EH (cell line): ENCODE measurements around the gene AWAT1.
"Not testable (repeated sequence)": the region's sequence is repeated elsewhere in the genome, so short reads cannot be mapped to it uniquely, and the experiment has no call there.

ENCODE experiments used
- DNase-seq: peaks from one replicate; pipeline ENCODE4 v3.0.0-alpha.2; 2015; ENCODE audit warnings: low read depth

Gene AWAT1

DNA sequence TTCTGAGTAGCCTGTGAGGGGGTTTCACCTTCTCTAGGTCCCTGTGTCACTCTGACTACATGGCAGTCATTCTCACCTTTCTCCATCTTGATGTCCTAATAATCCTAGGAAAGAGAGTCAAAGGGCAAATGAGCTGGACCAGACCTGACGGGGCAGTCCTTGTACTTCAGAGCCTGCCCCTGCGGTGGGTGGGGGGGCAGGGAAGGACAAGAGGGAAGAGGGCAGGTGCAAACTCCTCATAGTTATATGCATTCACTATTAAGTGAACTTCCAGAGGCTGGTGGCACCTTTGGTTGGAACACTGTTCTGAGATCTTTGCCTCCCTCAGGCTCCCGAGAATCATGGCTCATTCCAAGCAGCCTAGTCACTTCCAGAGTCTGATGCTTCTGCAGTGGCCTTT, at the start of gene AWAT1:
TSS of gene AWAT1 (plus strand) at position 301 of the 400 bp plus-strand sequence. CDS start at position 342, 41 bp downstream.
- DNase-seq: no peak

DNA sequence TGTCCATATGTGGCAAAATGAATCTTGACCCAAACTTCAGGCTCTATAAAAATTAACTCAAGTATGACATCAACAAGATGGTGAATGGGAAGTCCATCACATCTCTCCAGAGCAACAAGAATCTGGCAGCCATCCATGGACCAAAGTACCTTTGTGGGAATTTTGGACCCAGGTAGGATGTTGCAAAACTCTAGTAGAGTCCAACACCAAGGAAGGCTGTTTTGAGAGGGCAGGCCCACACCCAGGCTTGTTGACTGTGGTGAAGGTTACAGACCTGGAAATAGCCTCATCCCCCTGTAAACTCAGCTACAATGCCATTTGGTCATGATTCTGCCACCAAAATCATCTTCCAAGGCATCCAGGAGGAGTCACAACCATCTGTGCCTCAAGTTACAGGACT, 44.2 kb upstream of the AWAT1 start:
- no peak for DNase-seq

DNA sequence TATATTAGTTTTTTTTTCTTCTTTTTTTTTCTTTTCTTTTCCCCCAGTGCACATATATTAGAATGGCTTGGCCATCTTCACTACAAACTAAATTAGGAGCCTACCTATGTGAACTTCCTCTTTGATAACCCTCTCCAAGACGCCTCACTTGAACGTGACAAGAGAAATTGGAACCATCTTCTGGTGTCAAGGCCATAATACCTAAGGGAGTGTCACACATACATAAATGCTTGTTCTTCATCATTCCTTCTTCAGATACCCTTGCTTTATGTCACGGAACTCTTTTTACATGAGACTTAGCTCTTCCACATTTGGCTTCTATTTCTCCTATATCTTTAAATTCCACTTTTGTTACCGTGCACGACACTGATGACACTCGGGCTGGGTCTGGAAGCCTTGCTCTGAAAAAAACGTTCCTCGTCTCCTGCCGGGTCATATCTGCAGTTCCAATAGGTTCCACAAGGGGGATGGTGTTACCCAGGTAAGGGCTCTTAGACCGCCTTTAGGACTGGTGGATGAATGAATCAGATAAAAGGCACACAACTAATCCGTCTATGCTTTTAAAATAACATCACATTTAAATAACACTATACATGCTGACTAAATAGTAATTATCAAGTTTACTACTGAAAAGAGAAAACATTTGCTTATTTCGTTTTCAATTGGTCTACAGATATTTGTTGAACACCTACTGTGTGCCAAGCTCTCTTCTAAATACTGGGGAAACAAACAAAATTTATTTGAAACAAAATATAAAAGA, 37.3 kb upstream of the AWAT1 start:
- DNase-seq: peak; percentile 35

DNA sequence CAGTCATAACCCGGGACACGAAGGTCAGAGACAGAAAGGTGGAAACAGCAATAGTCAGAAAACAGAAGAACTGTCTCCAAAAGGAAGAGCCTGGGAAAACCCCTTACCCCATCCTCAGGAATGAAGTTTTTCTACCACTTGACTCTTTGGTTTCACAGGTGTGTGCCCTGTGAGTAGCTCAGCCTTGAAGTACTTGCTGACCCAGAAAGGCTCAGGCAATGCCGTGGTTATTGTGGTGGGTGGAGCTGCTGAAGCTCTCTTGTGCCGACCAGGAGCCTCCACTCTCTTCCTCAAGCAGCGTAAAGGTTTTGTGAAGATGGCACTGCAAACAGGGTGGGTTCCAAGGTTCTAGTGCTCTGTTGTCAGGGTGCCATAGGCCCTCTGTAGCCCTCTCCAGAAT, 32.7 kb upstream of the AWAT1 start:
- no peak for DNase-seq

DNA sequence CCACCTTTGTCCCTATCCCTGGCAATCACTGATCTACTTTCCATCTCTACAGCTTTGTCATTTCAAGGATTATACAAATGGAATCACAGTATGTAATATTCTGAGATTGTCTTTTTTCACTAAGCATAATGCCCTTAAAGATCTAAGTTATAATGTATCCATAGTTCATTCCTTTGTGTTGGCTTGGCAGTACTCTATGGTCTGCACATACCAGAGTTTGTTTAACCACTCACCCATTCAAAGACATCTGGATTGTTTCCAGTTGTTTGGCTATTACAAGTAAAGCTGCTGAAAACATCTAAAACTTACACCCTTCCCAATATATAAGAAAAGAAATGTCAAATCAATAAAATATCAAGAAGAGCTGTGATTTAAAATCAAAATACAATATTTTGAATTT, 26.0 kb upstream of the AWAT1 start:
- DNase-seq: no peak

DNA sequence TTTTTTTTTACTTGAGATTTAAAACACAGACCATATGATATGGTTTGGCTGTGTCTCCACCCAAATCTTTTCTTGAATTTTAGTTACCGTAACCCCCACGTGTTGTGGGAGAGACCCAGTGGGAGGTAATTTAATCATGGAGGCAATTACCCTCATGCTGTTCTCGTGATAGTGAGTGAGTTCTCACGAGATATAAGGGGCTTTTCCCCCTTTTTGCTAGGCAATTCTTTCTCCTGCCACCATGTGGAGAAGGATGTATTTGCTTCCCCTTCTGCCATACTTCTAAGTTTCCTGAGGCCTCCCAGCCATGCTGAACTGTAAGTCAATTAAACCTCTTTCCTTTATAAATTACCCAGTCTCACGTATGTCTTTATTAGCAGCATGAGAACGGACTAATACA, 24.9 kb upstream of the AWAT1 start:
- not testable (repeated sequence) for DNase-seq

DNA sequence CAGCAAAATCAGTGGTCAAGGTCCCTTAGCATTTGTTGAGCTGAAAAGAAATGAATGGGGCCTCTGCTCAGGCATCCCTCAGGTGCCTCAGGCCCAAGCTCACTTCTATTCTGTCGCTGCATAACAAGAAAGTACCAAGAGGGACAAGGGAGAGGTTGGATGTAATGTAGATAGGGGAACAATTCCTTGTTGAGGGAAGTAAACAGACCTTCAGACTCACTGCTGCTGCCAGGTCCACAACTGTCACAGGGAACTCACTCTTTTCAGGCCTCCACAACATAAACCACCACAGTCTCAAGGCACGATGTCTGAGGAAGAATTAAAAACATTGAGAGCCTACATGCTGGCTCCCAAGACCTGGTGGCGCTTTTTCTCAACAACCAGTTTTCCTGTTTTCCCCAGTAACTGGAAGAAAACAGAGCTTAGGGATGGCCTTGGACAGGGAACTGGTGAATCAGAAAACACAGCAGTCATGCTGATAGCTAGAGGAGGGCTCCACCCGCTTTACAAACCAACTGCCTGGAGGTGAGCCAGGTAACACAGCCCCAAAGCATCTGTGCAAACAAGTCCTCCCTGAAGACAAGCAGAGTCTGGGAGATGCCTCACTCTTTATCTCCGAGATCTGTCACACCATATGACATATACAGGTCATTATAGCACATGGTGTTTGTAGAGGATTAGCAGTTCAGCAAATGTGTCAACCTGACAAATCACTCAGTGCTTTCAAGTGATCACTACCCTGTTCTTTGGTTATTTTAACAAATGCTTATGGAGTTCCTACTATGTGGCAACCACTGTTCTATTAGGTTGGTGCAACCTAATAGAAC, 14.3 kb upstream of the AWAT1 start:
- no peak for DNase-seq

DNA sequence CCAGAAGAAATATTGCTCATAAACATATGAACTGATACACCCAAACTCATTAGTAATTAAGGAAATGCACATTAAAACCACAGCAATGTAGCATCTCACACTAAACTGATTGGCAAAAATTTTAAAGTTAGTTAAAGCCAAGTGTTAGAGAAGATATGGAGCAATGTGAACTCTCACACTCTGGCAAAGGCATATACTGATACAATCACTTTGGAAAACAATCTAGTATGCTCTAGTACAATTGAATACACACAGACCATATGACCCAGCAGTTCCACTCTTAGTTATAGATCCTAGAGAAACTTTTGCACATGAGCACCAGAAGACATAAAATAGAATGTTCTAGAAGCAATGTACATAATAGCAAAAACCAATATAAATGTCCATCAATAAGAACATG, 8.4 kb upstream of the AWAT1 start:
- DNase-seq: no peak

DNA sequence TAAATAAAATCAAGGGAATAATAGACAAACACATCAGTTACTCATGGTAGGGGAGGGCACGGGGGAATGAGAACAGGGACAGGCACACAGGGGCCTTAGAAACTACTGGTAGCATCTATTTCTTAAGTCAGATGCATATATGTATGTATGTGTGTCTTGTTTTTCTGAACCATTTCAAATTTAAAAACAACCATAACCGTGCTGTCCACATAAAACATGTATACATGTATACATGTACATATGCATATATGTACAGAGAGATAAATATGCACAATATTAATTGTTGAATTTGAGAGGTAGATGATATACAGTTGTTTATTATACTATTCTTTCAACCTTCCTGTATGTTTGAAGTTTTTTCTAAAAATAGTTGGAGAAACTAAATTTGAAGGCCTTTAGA, 7.8 kb upstream of the AWAT1 start:
- no peak for DNase-seq

DNA sequence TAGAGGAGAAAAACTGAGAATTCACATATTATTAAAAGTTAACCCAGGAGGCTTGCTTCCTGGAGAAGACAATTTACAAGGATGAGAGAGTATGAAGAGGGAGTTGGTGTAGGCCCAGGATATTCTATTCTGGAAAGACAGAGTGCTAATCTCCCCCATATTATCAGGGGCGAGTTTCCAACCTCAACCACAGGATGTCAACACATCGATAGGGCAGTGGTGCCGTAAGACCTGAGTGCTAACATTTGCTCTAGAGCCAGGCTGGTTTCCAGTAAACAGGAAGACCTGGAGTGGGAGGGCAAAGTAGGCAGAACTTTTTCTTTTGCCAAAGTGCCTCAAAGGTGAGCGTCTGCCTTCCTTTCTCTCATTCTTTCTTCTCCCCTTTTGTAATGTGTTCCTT, 2.8 kb upstream of the AWAT1 start:
- DNase-seq: no peak

DNA sequence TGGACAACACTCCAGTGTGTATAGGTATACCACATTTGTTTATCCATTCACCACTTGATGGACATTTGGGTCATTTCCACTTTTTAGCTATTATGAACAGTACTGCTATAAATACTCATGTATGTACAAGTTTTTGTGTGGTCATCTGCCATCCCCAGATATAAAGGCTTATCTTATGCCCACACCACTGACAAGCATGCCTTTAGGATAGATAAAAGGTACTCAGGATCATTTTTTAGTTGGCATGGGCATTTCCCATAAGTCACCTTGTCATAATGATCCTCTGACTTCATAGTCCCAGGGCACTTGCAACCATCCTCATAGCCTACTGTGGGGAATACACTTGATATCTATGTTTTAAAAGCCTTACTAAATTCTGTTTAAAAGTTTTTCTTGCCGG, 6.3 kb downstream of the AWAT1 start:
- no peak for DNase-seq

DNA sequence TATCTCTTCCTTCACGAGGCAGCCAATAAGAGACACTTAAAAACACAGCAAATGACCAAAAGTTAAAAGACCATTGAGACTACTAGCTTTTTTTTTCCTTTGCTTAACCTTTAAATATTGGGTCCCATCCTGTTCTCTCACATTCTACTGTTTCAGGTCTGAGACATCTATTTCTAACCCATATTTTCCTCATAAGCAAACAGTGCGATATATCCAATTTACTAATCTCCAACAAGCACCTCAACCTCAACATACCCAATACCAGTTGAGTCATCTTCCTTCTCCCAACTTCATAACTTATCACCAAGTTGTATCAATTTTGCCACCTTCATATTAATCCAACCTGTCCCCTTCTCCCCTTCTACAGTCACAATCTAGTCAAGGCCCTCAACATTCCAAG, 7.0 kb downstream of the AWAT1 start:
- no peak for DNase-seq

DNA sequence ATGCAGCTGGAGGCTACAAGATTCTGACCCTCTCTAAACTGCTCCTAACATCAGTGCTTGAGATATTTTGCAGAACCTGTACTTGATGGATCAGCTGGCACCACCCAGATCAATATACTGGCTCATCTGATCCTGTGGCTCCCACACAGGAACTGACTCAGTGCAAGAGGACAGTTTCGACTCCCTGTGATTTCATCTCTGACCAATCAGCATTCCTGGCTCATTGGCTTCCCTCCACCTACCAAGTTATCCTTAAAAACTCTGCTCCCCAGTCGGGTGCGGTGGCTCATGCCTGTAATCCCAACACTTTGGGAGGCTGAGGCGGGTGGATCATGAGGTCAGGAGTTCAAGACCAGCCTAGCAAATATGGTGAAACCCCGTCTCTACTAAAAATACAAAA, 9.1 kb downstream of the AWAT1 start:
- peak; percentile 2 for DNase-seq

DNA sequence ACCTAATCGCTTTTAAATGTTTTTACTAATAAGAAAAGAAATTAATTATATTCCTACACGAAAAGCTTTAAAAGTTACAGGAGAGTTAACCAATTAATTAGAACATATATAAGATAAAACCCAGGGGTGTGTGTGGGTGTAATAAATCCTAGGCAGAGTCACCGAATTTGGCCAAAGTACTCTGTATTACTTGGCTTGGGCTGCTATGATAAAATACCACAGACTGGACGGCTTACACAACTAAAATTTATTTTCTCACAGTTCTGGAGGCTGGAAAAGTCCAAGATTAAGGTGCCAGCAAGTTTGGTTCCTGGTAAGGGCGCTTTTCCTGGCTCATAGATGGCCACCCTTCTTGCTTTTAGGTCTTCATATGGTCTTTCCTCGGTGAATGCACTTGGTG, 10.4 kb downstream of the AWAT1 start:
- DNase-seq: no peak

DNA sequence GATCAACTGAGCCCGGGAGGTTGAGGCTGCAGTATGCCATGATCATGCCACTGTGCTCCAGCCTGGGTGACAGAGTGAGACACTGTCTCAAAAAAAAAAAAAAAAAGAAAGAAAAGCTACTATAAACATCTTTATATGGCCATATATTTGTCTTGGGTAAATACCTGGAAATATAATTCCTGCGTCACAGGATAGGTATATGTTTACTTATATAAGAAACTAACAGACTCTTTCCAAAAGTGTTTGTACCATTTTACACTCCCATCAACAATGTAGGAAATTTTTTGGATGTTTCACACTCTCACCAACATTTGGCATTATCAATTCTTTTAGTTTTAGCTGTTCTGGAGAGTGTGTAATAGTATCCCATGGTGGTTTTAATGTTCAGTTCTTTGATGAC, 12.8 kb downstream of the AWAT1 start:
- no peak for DNase-seq

DNA sequence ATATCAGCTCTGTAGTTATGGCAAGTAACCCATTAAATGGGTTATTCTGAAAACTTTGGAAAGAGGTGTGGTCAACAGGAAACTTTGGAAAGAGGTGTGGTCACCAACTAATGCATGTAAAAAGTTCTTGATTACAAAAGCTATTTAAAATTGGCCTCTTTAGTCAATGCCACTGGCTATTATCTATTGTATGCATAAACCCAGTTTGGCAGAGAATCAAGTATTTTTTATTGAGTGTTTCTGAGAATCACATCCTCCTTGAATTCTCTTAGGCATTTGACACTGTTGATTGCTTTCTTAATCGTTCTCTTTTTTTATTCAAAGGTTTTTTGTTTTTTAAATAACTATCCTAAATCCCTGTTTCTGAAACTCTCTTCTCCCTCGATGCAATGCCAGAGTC, 18.0 kb downstream of the AWAT1 start:
- DNase-seq: no peak

DNA sequence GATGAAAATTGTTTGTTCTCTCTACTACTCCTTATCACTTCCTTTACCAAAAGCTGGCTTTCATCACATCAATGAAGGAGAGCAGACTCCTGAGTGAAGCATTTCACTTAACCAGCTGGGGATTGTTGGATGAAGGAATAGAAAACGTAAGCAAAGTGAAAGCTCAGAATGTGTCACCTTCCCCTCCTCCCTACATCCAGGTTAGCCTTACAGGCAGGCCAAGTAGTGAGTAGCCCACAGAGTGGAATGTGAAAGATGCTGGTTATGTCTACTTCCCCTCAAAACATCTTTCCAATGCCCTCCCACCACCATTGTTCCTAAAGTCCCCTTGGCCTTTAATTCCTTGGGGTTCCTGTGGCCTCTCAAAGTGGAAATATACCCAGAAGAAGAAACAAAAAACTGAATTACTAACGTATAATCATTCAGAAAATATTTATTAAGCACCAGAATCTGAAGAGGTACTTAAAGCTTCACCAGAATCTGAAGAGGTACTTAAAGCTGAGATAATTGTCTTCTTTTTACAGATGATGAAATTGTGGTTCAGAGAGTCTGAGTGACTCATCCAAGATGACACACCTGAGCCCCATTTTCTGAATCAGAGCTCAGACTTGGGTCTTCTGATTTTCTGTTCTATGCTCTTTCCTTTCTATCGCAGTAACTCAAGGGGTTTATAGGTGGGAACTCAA, 19.1 kb downstream of the AWAT1 start:
- DNase-seq: no peak

DNA sequence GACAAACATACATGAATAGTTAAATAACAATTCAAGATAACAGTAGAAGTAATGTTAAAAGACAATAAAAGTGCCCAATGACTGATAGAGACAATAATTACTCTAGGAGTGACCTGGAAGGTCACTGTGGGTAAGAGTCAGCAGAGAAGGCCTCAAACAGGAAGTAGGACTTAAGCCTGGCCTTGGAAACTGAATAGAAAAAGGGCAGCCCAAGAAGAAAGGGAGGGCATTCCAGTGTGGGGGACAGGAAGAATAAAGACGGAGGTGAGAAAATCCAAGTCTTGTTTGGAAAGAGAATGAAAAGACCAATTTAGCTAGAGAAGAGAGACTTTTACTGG, 19.6 kb downstream of the AWAT1 start:
- peak; percentile 1 for DNase-seq

DNA sequence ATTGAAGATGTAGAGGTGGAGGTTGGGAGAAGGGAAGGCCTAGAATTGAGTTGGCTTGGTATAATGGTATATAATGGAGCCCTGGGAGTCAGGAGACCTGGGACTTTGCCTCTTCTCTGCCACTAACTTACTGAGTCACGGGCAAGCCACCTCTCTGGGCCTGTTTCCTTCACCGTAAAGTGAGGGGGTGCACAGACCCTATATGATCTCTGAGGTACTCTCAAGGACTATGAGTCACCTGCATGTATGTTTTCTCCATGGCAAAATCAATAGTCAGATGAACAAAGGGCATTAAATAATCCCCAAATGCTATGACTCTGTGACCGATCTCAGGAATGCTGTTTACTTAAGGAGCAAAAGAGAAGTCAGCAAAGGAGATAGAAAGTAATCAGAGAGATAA, 20.5 kb downstream of the AWAT1 start:
- DNase-seq: no peak

DNA sequence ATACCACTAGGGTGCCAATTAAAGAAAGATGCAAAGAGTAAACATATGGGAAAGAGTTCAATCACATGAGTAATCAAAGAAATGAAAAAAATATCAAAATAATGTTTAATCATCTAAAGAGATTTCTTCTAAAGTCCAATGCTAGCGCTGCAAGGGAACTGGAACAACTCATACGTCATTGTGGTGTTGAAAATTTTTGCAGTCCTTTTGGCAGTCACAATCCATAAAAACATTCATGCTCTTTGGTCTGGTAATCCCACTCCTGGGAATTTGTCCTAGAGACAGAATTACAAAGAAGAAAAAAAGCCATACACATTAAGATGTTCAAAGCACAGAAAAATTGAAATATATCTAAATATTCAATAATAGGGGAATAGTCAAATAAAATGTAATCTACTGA, 21.0 kb downstream of the AWAT1 start:
- no peak for DNase-seq

DNA sequence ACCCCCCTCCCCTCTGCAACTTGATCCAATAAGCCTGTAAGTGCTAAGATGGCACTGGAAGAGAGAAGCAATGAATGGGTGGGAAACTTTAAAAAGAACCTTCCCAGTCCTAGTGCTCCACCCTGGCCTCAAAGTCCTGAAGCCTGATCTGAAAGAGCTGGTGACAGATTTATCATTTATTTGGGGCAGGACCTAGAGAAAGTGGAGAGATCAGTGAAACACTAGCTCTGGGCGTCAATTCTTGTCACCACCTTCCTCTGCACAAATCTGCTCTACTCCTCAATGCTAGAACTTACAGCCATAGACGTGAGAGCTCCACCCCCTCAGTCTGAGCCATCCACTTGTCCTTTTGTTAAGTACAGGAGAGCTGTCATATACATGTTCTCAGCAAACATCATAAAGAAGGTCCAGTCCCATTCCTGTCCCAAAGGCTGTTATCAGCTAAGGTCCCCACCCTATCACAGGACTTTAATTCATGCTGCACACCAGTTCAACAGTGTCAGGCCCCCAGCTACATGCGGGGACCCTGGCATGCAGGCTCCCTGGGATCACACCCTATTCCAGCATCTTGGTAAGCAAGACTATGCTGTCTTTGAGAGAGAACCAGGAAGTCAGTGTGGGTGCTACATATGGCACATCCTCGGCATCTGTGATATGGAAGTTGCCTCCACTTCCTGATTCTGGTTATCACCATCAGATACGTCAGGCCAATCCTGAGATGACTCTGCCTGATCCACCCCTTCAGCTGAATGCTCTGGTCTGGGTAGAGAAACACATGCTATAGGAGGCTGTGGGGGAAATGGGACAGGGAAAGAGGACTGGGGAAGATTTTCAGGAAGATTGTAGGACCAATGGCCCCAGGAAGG, 23.2 kb downstream of the AWAT1 start:
- no peak for DNase-seq

DNA sequence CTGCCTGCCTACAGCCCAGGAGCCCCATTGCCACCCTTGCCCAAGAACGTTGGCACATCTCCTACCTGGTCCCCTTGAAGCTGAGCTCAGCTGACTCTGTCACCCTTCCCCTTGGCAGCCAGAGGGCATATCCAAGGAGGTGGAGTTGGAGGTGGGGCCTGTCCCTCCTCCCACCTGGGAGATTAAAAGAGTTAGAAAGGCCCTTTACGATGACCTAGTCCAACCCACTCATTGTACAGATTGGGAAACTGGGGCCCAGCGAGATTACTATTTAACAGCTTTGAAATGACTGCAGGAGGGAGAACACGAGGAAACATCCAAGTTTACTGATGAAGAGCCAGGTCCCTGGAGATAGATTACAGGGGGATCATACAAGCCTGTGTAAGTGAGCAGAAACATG, 25.6 kb downstream of the AWAT1 start, which contains the start of gene P2RY4:
TSS of gene P2RY4 (minus strand) at position 101 of the 400 bp plus-strand sequence. CDS start 580 bp downstream, outside the sequence.
- no peak for DNase-seq
